ENCODE measurements around the gene GSTM1.

- TF ChIP-seq CTCF (IDR thresholded peaks at IDR 0.05; ENCODE audit: low read depth, low read length): no peak
- no peak for TF ChIP-seq POLR2A (IDR thresholded peaks at IDR 0.05; ENCODE audit: extremely low read depth, insufficient read length)
- no peak for TF ChIP-seq MAX (IDR thresholded peaks at IDR 0.05; ENCODE audit: low read depth, low read length)
Measured at GRCh38 chr1:109717729-109718128, 30.1 kb downstream of the GSTM1 start.

Measured in NB4 (cell line).